22Rv1 (cell line): ENCODE measurements around the gene STAG3.
A peak's percentile ranks its signal among the peaks of the same experiment; 100 is the strongest.
"Not testable (repeated sequence)": the region's sequence is repeated elsewhere in the genome, so short reads cannot be mapped to it uniquely, and the experiment has no call there.

Experiments
- H3K27ac ChIP-seq: fragments of 450-650 bp; 2 replicates; pipeline ENCODE4 v1.5.1; 2017
- ZFX ChIP-seq: fragments of 450-650 bp; IDR thresholded peaks from 2 replicates; pipeline ENCODE4 v1.6.1; 2017; ENCODE audit warnings: antibody characterized with exemption, borderline replicate concordance
- TF ChIP-seq, protein P1 (sequence below): fragments of 450-650 bp; IDR thresholded peaks from 2 replicates; pipeline ENCODE4 v1.5.1; 2017; ENCODE audit warnings: mild to moderate bottlenecking

STAG3 gene

GRCh38 chr7:100221231-100221718 is 43.6 kb downstream of the STAG3 start:
- no peak overlapping the region for H3K27ac ChIP-seq
- TF ChIP-seq ZFX, result no peak
- TF ChIP-seq, protein P1, sequence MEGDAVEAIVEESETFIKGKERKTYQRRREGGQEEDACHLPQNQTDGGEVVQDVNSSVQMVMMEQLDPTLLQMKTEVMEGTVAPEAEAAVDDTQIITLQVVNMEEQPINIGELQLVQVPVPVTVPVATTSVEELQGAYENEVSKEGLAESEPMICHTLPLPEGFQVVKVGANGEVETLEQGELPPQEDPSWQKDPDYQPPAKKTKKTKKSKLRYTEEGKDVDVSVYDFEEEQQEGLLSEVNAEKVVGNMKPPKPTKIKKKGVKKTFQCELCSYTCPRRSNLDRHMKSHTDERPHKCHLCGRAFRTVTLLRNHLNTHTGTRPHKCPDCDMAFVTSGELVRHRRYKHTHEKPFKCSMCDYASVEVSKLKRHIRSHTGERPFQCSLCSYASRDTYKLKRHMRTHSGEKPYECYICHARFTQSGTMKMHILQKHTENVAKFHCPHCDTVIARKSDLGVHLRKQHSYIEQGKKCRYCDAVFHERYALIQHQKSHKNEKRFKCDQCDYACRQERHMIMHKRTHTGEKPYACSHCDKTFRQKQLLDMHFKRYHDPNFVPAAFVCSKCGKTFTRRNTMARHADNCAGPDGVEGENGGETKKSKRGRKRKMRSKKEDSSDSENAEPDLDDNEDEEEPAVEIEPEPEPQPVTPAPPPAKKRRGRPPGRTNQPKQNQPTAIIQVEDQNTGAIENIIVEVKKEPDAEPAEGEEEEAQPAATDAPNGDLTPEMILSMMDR, result no peak

GRCh38 chr7:100221767-100222444 is 44.2 kb downstream of the STAG3 start:
- H3K27ac ChIP-seq, result no peak overlapping the region
- TF ChIP-seq, protein P1, result no peak

GRCh38 chr7:100222445-100223132 is 44.9 kb downstream of the STAG3 start:
- H3K27ac ChIP-seq, result no peak overlapping the region
- no peak for TF ChIP-seq ZFX
- TF ChIP-seq, protein P1, result no peak

GRCh38 chr7:100223376-100223927 is 45.7 kb downstream of the STAG3 start:
- not testable (repeated sequence) for H3K27ac ChIP-seq

GRCh38 chr7:100224891-100225290 is 47.2 kb downstream of the STAG3 start:
- not testable (repeated sequence) for H3K27ac ChIP-seq

- H3K27ac ChIP-seq, result not testable (repeated sequence)
Measured at GRCh38 chr7:100234660-100235317, 57.1 kb downstream of the STAG3 start.

DNA sequence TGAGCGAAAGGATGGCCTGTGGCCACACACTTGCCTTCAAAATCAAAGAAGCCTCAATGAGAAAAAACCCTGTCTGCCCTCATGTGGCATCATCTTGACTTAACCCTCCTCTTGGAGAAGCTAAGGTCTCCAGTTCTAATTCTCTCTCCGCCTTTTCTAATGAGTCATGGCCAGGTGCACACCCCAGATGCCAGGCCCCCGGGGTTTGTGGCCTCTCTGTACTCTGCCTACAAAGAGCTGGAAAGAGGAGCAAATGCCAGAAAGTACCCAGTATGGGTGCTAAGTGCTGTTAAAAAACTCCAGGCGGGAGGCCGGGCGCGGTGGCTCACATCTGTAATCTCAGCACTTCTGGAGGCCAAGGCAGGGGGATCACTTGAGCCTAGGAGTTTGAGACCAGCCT is 62.3 kb downstream of the STAG3 start:
- H3K27ac ChIP-seq, result not testable (repeated sequence)

DNA sequence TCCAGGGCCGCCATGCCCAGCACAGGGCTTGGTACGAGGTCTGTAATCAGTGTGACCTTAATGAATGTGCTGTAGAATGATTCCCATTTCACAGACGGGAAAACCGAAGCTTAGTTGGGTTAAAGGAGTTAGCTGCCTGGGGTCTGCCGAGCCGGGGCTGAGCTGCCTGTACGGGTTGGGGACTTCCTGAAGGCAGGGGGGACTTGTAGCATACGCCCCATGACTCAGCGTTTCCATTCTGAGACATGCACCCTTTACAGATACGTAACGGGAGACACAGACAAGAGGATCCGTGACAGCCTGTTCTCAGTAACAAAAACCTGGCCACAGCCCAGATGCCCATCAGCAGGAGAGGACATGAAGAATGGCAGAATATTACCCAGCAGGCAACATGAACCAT is 65.7 kb downstream of the STAG3 start:
- H3K27ac ChIP-seq, result not testable (repeated sequence)

DNA sequence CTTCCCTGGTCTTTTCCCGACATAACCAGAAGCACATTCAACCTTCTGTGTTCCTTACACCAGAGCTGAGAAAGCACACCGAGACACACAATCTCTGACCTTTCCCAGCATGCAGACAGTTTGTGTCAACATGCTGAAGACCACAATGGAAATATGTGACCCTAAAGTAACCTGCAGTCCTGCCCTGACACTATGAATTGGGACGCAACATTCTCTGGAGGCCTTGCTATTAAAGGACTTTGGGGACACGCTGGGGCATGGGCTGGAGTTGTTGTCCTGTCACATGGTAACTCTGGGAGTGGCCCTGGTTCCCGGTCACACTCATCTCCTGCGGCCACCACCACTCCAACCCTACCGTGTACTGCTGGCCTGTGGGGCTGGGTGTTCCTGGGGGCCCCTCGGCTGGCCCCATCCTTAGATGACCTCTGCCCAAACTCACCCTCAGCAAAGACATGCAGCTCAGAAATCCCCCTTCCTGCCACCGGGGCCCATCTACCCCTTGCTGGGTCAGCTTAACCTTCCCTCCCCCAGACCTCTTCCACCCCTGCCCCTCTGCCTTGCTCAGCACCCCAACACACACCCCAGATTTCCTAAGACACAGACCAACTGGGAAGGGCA is 67.4 kb downstream of the STAG3 start:
- not testable (repeated sequence) for H3K27ac ChIP-seq

GRCh38 chr7:100246121-100246864 is 68.6 kb downstream of the STAG3 start:
- not testable (repeated sequence) for H3K27ac ChIP-seq

DNA sequence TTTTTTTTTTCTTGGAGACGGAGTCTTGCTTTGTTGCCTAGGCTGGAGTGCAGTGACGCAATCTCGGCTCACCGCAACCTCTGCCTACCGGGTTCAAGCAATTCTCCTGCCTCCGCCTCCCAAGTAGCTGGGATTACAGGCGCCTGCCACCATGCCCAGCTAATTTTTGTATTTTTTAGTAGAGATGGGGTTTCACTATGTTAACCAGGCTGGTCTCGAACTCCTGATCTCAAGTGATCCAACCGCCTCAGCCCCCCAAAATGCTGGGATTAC is 69.1 kb downstream of the STAG3 start:
- peak overlapping the region; percentile 64 for H3K27ac ChIP-seq
